NB4 (cell line): Measurements from ENCODE around the gene DPYSL5.

Experiments
- MAX ChIP-seq: IDR thresholded peaks from 2 replicates; pipeline ENCODE4 v1.6.1; 2011; ENCODE audit warnings: low read depth, low read length
- POLR2A ChIP-seq: IDR thresholded peaks from 2 replicates; pipeline ENCODE4 v1.6.1; 2011; ENCODE audit warnings: mild to moderate bottlenecking; ENCODE audit not compliant: insufficient read length; ENCODE audit errors: extremely low read depth

DNA sequence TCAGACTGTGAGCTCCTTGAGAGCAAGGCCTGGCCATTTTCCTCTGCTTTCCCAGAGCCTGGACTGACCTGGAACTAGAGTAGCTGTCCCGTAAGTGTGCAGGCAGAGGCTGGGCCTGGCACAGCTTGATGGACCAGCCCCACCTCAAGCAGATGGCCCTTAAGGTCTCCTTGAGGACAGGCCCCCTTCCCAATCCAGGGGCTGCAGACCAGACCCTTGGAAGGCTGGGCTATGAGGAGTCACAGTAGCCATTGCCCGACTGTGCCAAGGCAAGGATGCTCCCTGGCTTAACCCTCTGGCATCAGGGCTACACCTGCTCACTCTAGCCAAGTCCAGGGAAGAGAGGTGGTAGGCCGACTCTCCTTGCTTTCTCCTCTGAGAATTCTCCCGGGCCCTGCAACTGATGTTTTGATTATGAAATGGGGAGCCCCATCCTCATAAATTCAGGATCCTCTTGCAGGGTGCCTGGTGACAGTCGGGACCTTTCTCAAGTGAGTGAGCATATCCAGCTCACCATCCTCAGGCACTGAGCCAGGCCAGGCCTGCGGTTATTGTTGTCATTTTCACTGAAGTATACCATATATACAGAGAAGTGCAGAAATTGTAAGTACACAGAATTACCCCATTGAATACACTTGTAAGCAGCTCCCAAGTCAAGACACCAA lies 51.7 kb downstream of the DPYSL5 start:
- TF ChIP-seq MAX (no peak), POLR2A (no peak)
